ENCODE results near the gene FBXO46. TPM values are rescaled to one million over a fixed set of nuclear protein-coding genes. Genes with fewer than 3 reads are reported as not detected.
A peak's percentile ranks its signal among the peaks of the same experiment; 100 is the strongest.

The FBXO46 gene
- total and polyA plus RNA-seq, 4 donors = 1.2 to 4.5 (median 3.6) TPM

DNA sequence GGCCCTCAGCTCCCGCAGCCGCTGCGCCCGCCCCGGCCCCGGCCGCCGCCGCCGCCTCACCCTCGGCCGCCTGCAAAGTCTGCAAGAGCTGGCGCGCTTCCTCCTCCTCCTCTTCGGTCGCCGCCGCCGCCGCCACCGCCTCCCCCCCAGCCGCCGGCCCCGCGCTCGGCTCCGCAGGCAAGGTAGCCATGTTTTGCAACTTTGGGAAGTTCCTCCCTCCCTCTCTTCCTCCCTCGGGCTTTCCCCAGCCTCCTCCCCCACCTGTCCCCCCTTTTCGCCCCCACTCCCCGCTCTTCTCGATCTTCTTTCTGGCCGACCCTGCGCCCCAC, 37.9 kb upstream of the FBXO46 start:
- no peak for TF ChIP-seq CTCF (IDR thresholded peaks at IDR 0.05; ENCODE audit: low read depth, low read length, missing input control)
- TF ChIP-seq ZBTB33 (IDR thresholded peaks at IDR 0.05) = no peak
- no peak for TF ChIP-seq SP1 (IDR thresholded peaks at IDR 0.05)
- TF ChIP-seq NR2F2 (IDR thresholded peaks at IDR 0.05) = no peak
- H3K9me3 ChIP-seq (ENCODE audit: control insufficient read depth in 4 of 4, low read length in 3 of 4) = no peaks in the 10 kb centered on the region

GRCh38 chr19:45767881-45768654, 37.4 kb upstream of the FBXO46 start:
- peak overlapping the region; percentile 86 to 99 for H3K27ac ChIP-seq (ENCODE audit: low read depth in 1 of 2, low read length in 2 of 2)
- peaks cover 0 to 2% (median 0%) of the 10 kb centered on the region in 4 donors for H3K36me3 ChIP-seq (ENCODE audit: control insufficient read depth in 4 of 4, insufficient read depth in 3 of 4, low read depth in 1 of 4, low read length in 3 of 4)
- peak overlapping the region; percentile 83 to 95 (median 86) for H3K4me3 ChIP-seq (ENCODE audit: low read depth in 1 of 3, low read length in 3 of 3)
- peak overlapping the region; percentile 21 to 72 for H3K9ac ChIP-seq (ENCODE audit: low read depth in 1 of 2, low read length in 2 of 2)
- peak; percentile 52 for DNase-seq (ENCODE audit: low spot score)
- no peaks in the 10 kb centered on the region for H3K9me3 ChIP-seq (ENCODE audit: control insufficient read depth in 4 of 4, low read length in 3 of 4)
- TF ChIP-seq ZBTB33 (IDR thresholded peaks at IDR 0.05) = no peak
- TF ChIP-seq RAD21 (IDR thresholded peaks at IDR 0.05) = peak in 1 of 2 donors; percentile 4
- under 1% methylated on average over 102 of the region's 102 CpGs for WGBS
- peaks cover 9 to 55% (median 26%) of the 10 kb centered on the region in 4 donors for H3K4me1 ChIP-seq (ENCODE audit: control insufficient read depth in 4 of 4, insufficient read depth in 4 of 4, low read length in 3 of 4)
- no peaks in the 10 kb centered on the region for H3K27me3 ChIP-seq (ENCODE audit: control insufficient read depth in 4 of 4, insufficient read depth in 4 of 4, low read length in 3 of 4)

More for the DNA sequence above, 37.9 kb upstream of the FBXO46 start:
- Histone ChIP-seq H3K9ac (ENCODE audit: low read depth in 1 of 2, low read length in 2 of 2) (peak overlapping the region in 1 of 2 donors; percentile 76), H3K4me3 (ENCODE audit: low read depth in 1 of 3, low read length in 3 of 3) (peak overlapping the region; percentile 86 to 95 (median 89)), H3K27me3 (ENCODE audit: control insufficient read depth in 4 of 4, insufficient read depth in 4 of 4, low read length in 3 of 4) (no peaks in the 10 kb centered on the region), H3K4me1 (ENCODE audit: control insufficient read depth in 4 of 4, insufficient read depth in 4 of 4, low read length in 3 of 4) (peaks cover 9 to 56% (median 29%) of the 10 kb centered on the region in 4 donors), H3K36me3 (ENCODE audit: control insufficient read depth in 4 of 4, insufficient read depth in 3 of 4, low read depth in 1 of 4, low read length in 3 of 4) (peaks cover 0 to 2% (median 0%) of the 10 kb centered on the region in 4 donors), H3K27ac (ENCODE audit: low read depth in 1 of 2, low read length in 2 of 2) (peak overlapping the region; percentile 86 to 99)
- DNase-seq (ENCODE audit: low spot score) = no peak
- WGBS = 2% methylated on average over 33 of the region's 33 CpGs

DNA sequence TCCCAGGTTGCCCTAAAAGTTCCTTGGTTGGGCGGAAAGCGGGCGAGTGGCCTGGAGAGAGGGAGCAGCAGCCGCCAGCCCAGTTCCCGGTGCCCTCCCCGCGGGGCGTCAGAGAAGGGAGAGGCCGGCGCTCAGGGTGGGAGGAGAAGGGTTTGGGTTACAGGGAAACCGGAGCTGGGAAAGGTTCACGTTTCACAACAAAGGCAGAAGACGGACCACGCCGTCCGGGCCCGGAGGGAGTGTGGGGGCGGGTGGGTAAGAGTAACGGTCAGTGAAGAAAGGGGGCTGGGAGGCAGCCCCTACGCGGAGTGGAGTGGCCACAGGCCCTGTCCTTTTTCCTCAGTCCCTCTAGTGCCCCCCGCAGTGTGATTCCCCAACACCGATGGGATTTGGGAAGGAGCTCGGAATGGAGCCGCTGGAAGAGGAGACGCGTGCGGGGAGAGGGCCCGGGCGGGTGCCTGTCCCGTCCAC, 36.7 kb upstream of the FBXO46 start:
- 13% methylated on average over 31 of the region's 31 CpGs for WGBS
- H3K9me3 ChIP-seq (ENCODE audit: control insufficient read depth in 4 of 4, low read length in 3 of 4) = no peaks in the 10 kb centered on the region
- TF ChIP-seq JUND (IDR thresholded peaks at IDR 0.05) (no peak), CTCF (IDR thresholded peaks at IDR 0.05; ENCODE audit: low read depth, low read length, missing input control) (no peak), GABPA (IDR thresholded peaks at IDR 0.05 in 1 of 2, conservative IDR thresholded peaks at IDR 0.05 in 1 of 2) (no peak), FOXA2 (IDR thresholded peaks at IDR 0.05) (no peak), NR2F2 (IDR thresholded peaks at IDR 0.05) (peak; percentile 42), ATF3 (IDR thresholded peaks at IDR 0.05) (no peak), RXRA (IDR thresholded peaks at IDR 0.05) (peak; percentile 14 to 18), HNF4A (conservative IDR thresholded peaks at IDR 0.05) (no peak), YY1 (IDR thresholded peaks at IDR 0.05) (peak; percentile 65), EGR1 (IDR thresholded peaks at IDR 0.05; ENCODE audit: low read depth in 2 of 2) (peak; percentile 44 to 64), SP1 (IDR thresholded peaks at IDR 0.05) (peak; percentile 29), FOXA1 (IDR thresholded peaks at IDR 0.05) (no peak), RAD21 (IDR thresholded peaks at IDR 0.05) (peak in 1 of 2 donors; percentile 24)
- TF ChIP-seq, protein P1, sequence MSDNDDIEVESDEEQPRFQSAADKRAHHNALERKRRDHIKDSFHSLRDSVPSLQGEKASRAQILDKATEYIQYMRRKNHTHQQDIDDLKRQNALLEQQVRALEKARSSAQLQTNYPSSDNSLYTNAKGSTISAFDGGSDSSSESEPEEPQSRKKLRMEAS (IDR thresholded peaks at IDR 0.05) = no peak
- no peaks in the 10 kb centered on the region for H3K27me3 ChIP-seq (ENCODE audit: control insufficient read depth in 4 of 4, insufficient read depth in 4 of 4, low read length in 3 of 4)
- peak overlapping the region; percentile 65 to 78 for H3K9ac ChIP-seq (ENCODE audit: low read depth in 1 of 2, low read length in 2 of 2)
- peak overlapping the region; percentile 83 to 95 (median 86) for H3K4me3 ChIP-seq (ENCODE audit: low read depth in 1 of 3, low read length in 3 of 3)
- peak overlapping the region; percentile 86 to 99 for H3K27ac ChIP-seq (ENCODE audit: low read depth in 1 of 2, low read length in 2 of 2)
- H3K4me1 ChIP-seq (ENCODE audit: control insufficient read depth in 4 of 4, insufficient read depth in 4 of 4, low read length in 3 of 4) = peaks cover 9 to 49% (median 23%) of the 10 kb centered on the region in 4 donors
- H3K36me3 ChIP-seq (ENCODE audit: control insufficient read depth in 4 of 4, insufficient read depth in 3 of 4, low read depth in 1 of 4, low read length in 3 of 4) = peaks cover 0 to 2% (median 0%) of the 10 kb centered on the region in 4 donors
- DNase-seq (ENCODE audit: low spot score) = peak; percentile 71

Data from liver (tissue), 9 donors.